HepG2 (cell line): ENCODE results near the gene AKTIP. TPM values are rescaled to one million over a fixed set of nuclear protein-coding genes. Genes with fewer than 3 reads are reported as not detected.

Experiments used
- ATAC-seq: fragments of 200-7000 bp; cut with Tn5 transposase; 3 replicates; pipeline ENCODE4 v1.9.1; 2020; ENCODE audit warnings: mild to moderate bottlenecking, moderate library complexity
- BruUV-seq: library from RNA; stranded (reverse); fragments of 400-500 nt; replicated peaks from 2 replicates; lab custom pipeline; 2021; lab: Mats Ljungman, UMichigan
- CTCF ChIA-PET: fragments of 300-600 bp; formaldehyde crosslinking; extraction: SDS; loops from one replicate; lab custom pipeline; 2021; ENCODE audit warnings: low total read pairs, inconsistent platforms, low intra/inter-chr PET ratio; lab: Yijun Ruan, JAX
- POLR2A ChIA-PET: fragments of 350-600 bp; sonication (Branson Sonifier 250); formaldehyde crosslinking; loops from one replicate; lab custom pipeline; 2020; ENCODE audit warnings: antibody characterized with exemption, inconsistent platforms; lab: Yijun Ruan, JAX
- DNase-seq: peaks from one replicate; pipeline ENCODE4 v3.0.0-alpha.2; 2015; ENCODE audit warnings: low spot score
- FAIRE-seq: peaks from 3 replicates; lab custom pipeline; 2011; peaks lifted over from hg19 to GRCh38; lab: Jason Lieb, UNC
- H2AFZ ChIP-seq: one replicate; pipeline ENCODE4 v1.6.1; 2011; ENCODE audit warnings: low read length, inconsistent platforms
- H3K27ac ChIP-seq: fragments of 300-600 bp; 3 replicates; pipeline ENCODE4 v1.8.0; 2011; ENCODE audit warnings: mixed run types, mild to moderate bottlenecking, mixed read lengths, low read length, inconsistent platforms; ENCODE audit not compliant: insufficient read depth; ENCODE audit errors: extremely low read length
- H3K27me3 ChIP-seq, 2 experiments: fragments of 200-600 bp in 1 of 2; 2 replicates in 1 of 2; 3 replicates in 1 of 2; pipeline versions ENCODE4 v1.6.0 to v1.8.0; 2011; ENCODE audit warnings: low read length in 2 of 2, mild to moderate bottlenecking in 2 of 2, moderate library complexity in 2 of 2, inconsistent platforms in 1 of 2; ENCODE audit not compliant: insufficient read depth in 2 of 2, control insufficient read depth in 1 of 2
- H3K36me3 ChIP-seq, 2 experiments: fragments of 200-600 bp in 1 of 2; replicated peaks in 1 of 2; 2 replicates in 1 of 2; 3 replicates in 1 of 2; pipeline versions ENCODE4 v1.5.1 to v1.8.0; 2011; ENCODE audit warnings: low read length in 2 of 2, inconsistent platforms in 1 of 2; ENCODE audit not compliant: insufficient read depth in 2 of 2, control insufficient read depth in 1 of 2
- H3K4me1 ChIP-seq: 2 replicates; pipeline ENCODE4 v1.5.1; 2012; ENCODE audit warnings: low read length, inconsistent platforms; ENCODE audit not compliant: insufficient read depth
- H3K4me2 ChIP-seq: 2 replicates; pipeline ENCODE4 v1.6.0; 2011; ENCODE audit warnings: low read depth, low read length, inconsistent platforms
- H3K4me3 ChIP-seq, 3 experiments: fragments of 200-600 bp in 1 of 3; sonication (generic), shearing (Covaris generic) in 1 of 3; replicated peaks in 1 of 3; 2 replicates each; pipeline ENCODE4 v1.5.1; 2011 to 2016; ENCODE audit warnings: low read length in 3 of 3, inconsistent platforms in 2 of 3, low read depth in 2 of 3, mild to moderate bottlenecking in 2 of 3, control low read depth in 1 of 3, mixed read lengths in 1 of 3; ENCODE audit not compliant: insufficient read depth in 1 of 3
- H3K79me2 ChIP-seq: one replicate; pipeline ENCODE4 v1.6.1; 2011; ENCODE audit warnings: low read length, inconsistent platforms; ENCODE audit not compliant: insufficient read depth
- H3K9ac ChIP-seq: 2 replicates; pipeline ENCODE4 v1.6.0; 2011; ENCODE audit warnings: mild to moderate bottlenecking, low read depth, low read length, inconsistent platforms; ENCODE audit not compliant: insufficient read depth
- H3K9me3 ChIP-seq: 2 replicates; pipeline ENCODE4 v1.5.1; 2012; ENCODE audit warnings: mild to moderate bottlenecking, low read length
- H4K20me1 ChIP-seq: 2 replicates; pipeline ENCODE4 v1.6.0; 2011; ENCODE audit warnings: inconsistent platforms, mild to moderate bottlenecking, low read length, moderate library complexity; ENCODE audit not compliant: insufficient read depth
- ESRRA ChIP-seq: sonication (generic); formaldehyde crosslinking; IDR thresholded peaks from 2 replicates; pipeline ENCODE4 v1.5.1; 2020; ENCODE audit warnings: mild to moderate bottlenecking, low read depth, missing genetic modification reagents
- HCFC1 ChIP-seq: fragments of 150-350 bp; IDR thresholded peaks from 2 replicates; pipeline ENCODE4 v1.6.1; 2014; ENCODE audit warnings: low read depth, low read length
- HNRNPLL ChIP-seq: fragments of 200-400 bp; formaldehyde crosslinking; IDR thresholded peaks from 2 replicates; pipeline ENCODE4 v1.6.1; 2017; ENCODE audit warnings: mild to moderate bottlenecking, low read depth, low read length; ENCODE audit not compliant: poor library complexity, severe bottlenecking
- HOXA3 ChIP-seq: sonication (generic); formaldehyde crosslinking; IDR thresholded peaks from 2 replicates; pipeline ENCODE4 v1.5.0; 2020; ENCODE audit warnings: missing genetic modification reagents
- HOXD1 ChIP-seq: sonication (generic); formaldehyde crosslinking; IDR thresholded peaks from 2 replicates; pipeline ENCODE4 v1.5.0; 2020; ENCODE audit warnings: missing genetic modification reagents
- MXD3 ChIP-seq: IDR thresholded peaks from 2 replicates; pipeline ENCODE4 v1.6.1; 2016; ENCODE audit warnings: mild to moderate bottlenecking, missing biosample characterization, missing genetic modification reagents
- NFKB2 ChIP-seq: sonication (generic); formaldehyde crosslinking; IDR thresholded peaks from 2 replicates; pipeline ENCODE4 v1.4.0; 2020; ENCODE audit warnings: missing genetic modification reagents, borderline replicate concordance
- PHF20 ChIP-seq: sonication (generic); formaldehyde crosslinking; IDR thresholded peaks from 2 replicates; pipeline ENCODE4 v1.5.0; 2020; ENCODE audit warnings: mild to moderate bottlenecking, missing genetic modification reagents
- PHF21A ChIP-seq: sonication (generic); formaldehyde crosslinking; IDR thresholded peaks from 2 replicates; pipeline ENCODE4 v1.5.0; 2020; ENCODE audit warnings: mild to moderate bottlenecking, missing genetic modification reagents
- RFXANK ChIP-seq: IDR thresholded peaks from 2 replicates; pipeline ENCODE4 v1.6.1; 2016
- TCF7 ChIP-seq: sonication (generic); IDR thresholded peaks from 2 replicates; pipeline ENCODE4 v1.6.1; 2016; ENCODE audit warnings: antibody characterized with exemption, low read depth
- ZBTB3 ChIP-seq: sonication (generic); formaldehyde crosslinking; IDR thresholded peaks from 2 replicates; pipeline ENCODE4 v1.4.0; 2020; ENCODE audit warnings: low read depth, mild to moderate bottlenecking, moderate library complexity, missing genetic modification reagents, borderline replicate concordance
- ZBTB4 ChIP-seq: sonication (generic); formaldehyde crosslinking; IDR thresholded peaks from 2 replicates; pipeline ENCODE4 v1.4.0; 2020; ENCODE audit warnings: missing genetic modification reagents, mild to moderate bottlenecking, borderline replicate concordance
- ZNF3 ChIP-seq: IDR thresholded peaks from 2 replicates; pipeline ENCODE4 v1.7.0; 2017; ENCODE audit warnings: inconsistent platforms
- ZNF441 ChIP-seq: sonication (generic); formaldehyde crosslinking; IDR thresholded peaks from 2 replicates; pipeline ENCODE4 v1.7.0; 2021; ENCODE audit warnings: missing genetic modification reagents, borderline replicate concordance
- ZNF574 ChIP-seq: sonication (generic); formaldehyde crosslinking; IDR thresholded peaks from 2 replicates; pipeline ENCODE4 v1.4.0; 2020; ENCODE audit warnings: missing genetic modification reagents
- ZNF577 ChIP-seq: sonication (generic); formaldehyde crosslinking; IDR thresholded peaks from 2 replicates; pipeline ENCODE4 v1.4.0; 2020; ENCODE audit warnings: mild to moderate bottlenecking, low read depth, missing genetic modification reagents, borderline replicate concordance
- ZNF740 ChIP-seq: sonication (generic); formaldehyde crosslinking; IDR thresholded peaks from 2 replicates; pipeline ENCODE4 v1.4.0; 2020; ENCODE audit warnings: missing genetic modification reagents
- WGBS: methylation state at CpG from one replicate; pipeline ENCODE4 v1.1.6; 2017; ENCODE audit warnings: low lambda C conversion rate; 5-methylcytosine and 5-hydroxymethylcytosine counted together
- in situ Hi-C: cut with HindIII; loops from 2 replicates; pipeline ENCODE4 v1.10.0; 2017; ENCODE audit warnings: low pct_unique_long_range_greater_than_20kb; ENCODE audit not compliant: extremely low pct_ligation_motif_present
- intact Hi-C: fragments of 100-400 bp; cut with micrococcal nuclease; formaldehyde crosslinking; loops from one replicate; pipeline ENCODE4 v1.10.0; 2022; ENCODE audit not compliant: unreplicated experiment
- polyA plus RNA-seq, 8 experiments: library from polyadenylated mRNA; depleted of rRNA in 3 of 8; stranded (reverse) in 7 of 8; unstranded in 1 of 8; fragments of >200 nt; fragmentation: Illumina TruSeq in 4 of 8; extraction: Trizol in 4 of 8; gene quantifications; 2 replicates each; pipeline versions ENCODE4 v1.2.1 to v1.2.3, GENCODE V29; 2011 to 2016; ENCODE audit warnings: low read depth in 4 of 8, missing spikeins in 1 of 8, mixed read lengths in 1 of 8; ENCODE audit not compliant: insufficient read depth in 1 of 8
- total RNA-seq, 5 experiments: library from RNA; depleted of rRNA; stranded (reverse); fragments of >200 nt; fragmentation: Illumina TruSeq; extraction: Trizol; gene quantifications; 2 replicates each; pipeline ENCODE4 v1.2.3, GENCODE V29; 2016; ENCODE audit warnings: low read depth in 1 of 5

Gene AKTIP
- total and polyA plus RNA-seq, 2 of the 13 experiments (the other 11 are each of a cell fraction or from before 2014, with no cell fraction given), result 28.8 to 49.0 TPM

- WGBS, result 98% methylated on average over 6 of the region's 6 CpGs
- no peak for FAIRE-seq
- no peak for TF ChIP-seq ZNF3 (CRISPR knock-in tag)
- no peak for TF ChIP-seq HOXA3
- no peak for TF ChIP-seq ZNF574
- TF ChIP-seq MXD3, result no peak
- no peak for TF ChIP-seq ZNF577
- no peak for TF ChIP-seq TCF7
- no peak for TF ChIP-seq ZBTB4
- no peak for TF ChIP-seq ZNF740 (CRISPR knock-in tag)
- TF ChIP-seq ESRRA (CRISPR knock-in tag), result no peak
- TF ChIP-seq RFXANK, result no peak
- no peak for TF ChIP-seq HCFC1
- TF ChIP-seq ZBTB3 (CRISPR knock-in tag), result no peak
- no peak for TF ChIP-seq ZNF441
- TF ChIP-seq PHF21A, result no peak
- TF ChIP-seq PHF20 (CRISPR knock-in tag), result no peak
- no peak for TF ChIP-seq NFKB2 (CRISPR knock-in tag)
- no peak for TF ChIP-seq HNRNPLL
- TF ChIP-seq HOXD1, result no peak
Measured at GRCh38 chr16:53494636-53495035, 8.4 kb downstream of the AKTIP start.

More at GRCh38 chr16:53494636-53495035, 8.4 kb downstream of the AKTIP start:
- no peaks in the 10 kb centered on the region for H3K9me3 ChIP-seq
- CTCF ChIA-PET, result no interaction called here
- no TSS peak for BruUV-seq
- H3K4me2 ChIP-seq, result no peak overlapping the region
- intact Hi-C loops, result no loop called here
- in situ Hi-C loops, result no loop called here
- H3K36me3 ChIP-seq, result peaks cover 28 to 75% of the 10 kb centered on the region in 2 experiments
- H2AFZ ChIP-seq, result no peak overlapping the region
- POLR2A ChIA-PET, result interaction anchor here (1.2 kb wide), 1 partner anchor 9 kb away, joined by 8 read pairs; the partner anchor contains the start of gene AKTIP
- no peak overlapping the region for H3K27ac ChIP-seq
- no peaks in the 10 kb centered on the region for H3K79me2 ChIP-seq
- DNase-seq (no peak), ATAC-seq (no peak)
- H3K4me3 ChIP-seq, result no peak overlapping the region
- no peaks in the 10 kb centered on the region for H4K20me1 ChIP-seq
- no peak overlapping the region for H3K9ac ChIP-seq
- no peaks in the 10 kb centered on the region for H3K4me1 ChIP-seq
- no peaks in the 10 kb centered on the region for H3K27me3 ChIP-seq
